ENCODE data around the gene AGER. TPM values are rescaled to one million over a fixed set of nuclear protein-coding genes. Genes with fewer than 3 reads are reported as not detected.

AGER gene
- polyA plus RNA-seq, 1 donor from 2014 or later: 0.58 TPM

DNA sequence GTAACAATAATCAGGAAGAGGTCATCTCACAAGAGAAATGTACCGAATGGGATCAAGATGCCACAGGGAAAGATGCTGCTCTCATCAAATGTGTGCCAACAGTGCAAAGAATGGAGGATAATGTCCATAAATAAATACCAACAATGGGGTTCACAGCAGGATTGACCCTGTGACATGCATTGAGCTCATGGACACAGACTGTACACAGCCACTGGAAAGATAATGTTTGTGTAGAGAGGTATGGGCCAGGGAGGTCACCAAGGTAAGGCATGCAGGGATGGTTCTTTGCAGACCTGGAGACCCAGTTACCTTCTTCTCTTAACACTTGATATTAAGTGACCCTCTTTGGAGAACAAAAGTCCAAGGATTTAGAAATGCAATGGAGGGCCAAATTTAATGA, 9.6 kb downstream of the AGER start:
- Mint-ChIP-seq H3K9me3 (no peaks in the 10 kb centered on the region), H3K27ac (peak overlapping the region in 1 of 3 donors; percentile 15), H3K4me3 (peak overlapping the region; percentile 2 to 85 (median 56)), H3K4me1 (peaks cover 22 to 48% (median 25%) of the 10 kb centered on the region in 3 donors), H3K27me3 (no peaks in the 10 kb centered on the region), H3K36me3 (peaks cover 3% of the 10 kb centered on the region)

DNA sequence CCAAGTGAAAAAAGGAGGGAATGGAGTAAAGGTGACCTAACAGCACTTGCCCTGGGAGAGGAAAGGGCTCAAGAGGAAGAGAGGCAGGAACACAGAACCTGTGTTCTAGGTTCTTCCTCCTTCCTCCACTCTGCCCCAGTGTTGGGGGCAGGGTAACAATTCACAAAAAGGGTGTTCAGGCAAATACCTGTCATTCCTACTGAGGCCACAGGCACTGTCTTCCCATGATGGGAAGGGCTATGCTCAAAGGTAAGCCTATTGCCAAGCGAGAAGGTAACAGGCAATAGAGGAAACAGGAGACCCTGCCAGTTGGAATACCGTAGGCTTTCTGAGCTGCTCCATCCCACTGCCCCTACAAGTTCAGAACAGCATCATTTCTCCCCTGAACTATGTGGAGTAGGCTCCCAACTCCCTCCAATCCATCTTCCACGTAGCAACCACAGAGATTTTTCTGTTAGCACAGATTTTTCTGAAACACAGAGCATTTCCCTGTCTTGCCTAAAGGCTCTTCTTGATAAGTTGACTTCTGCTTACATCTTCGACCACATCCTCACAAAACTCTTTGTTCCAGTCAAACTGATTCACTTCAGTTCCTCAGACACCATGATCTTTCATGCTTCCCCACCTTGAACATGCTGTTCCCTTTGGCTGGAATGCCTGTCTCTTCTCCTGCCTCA, 10.9 kb downstream of the AGER start:
- Mint-ChIP-seq H3K4me1 (peaks cover 18 to 40% (median 22%) of the 10 kb centered on the region in 3 donors), H3K36me3 (peaks cover 9% of the 10 kb centered on the region), H3K9me3 (no peaks in the 10 kb centered on the region), H3K27me3 (no peaks in the 10 kb centered on the region), H3K4me3 (peak overlapping the region in 1 of 4 donors; percentile 30), H3K27ac (peak overlapping the region in 1 of 3 donors; percentile 27)

DNA sequence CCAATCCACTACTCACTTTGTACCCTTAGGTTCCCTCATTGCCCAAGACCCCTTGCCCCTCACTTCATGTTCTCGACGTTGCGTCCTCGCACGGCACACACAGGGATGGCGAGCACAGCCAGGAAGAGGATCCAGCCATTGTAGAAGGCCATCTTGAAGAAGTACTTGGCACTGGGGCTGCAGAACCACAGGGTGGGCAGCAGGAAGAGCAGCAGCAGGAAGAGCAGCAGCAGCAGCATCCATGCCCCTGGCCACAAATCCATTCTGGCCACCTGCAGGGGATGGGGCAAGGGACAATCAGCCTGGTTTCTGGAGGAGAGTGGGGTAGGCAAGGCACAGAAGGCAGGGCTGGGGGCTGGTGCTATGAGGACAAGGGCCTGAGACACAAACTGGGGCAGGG, 12.8 kb downstream of the AGER start:
- no peaks in the 10 kb centered on the region for H3K27me3 Mint-ChIP-seq
- H3K4me3 Mint-ChIP-seq: peak overlapping the region in 1 of 4 donors; percentile 14
- no peak overlapping the region for H3K27ac Mint-ChIP-seq
- no peaks in the 10 kb centered on the region for H3K9me3 Mint-ChIP-seq
- H3K4me1 Mint-ChIP-seq: peaks cover 11 to 30% (median 12%) of the 10 kb centered on the region in 3 donors
- peaks cover 10% of the 10 kb centered on the region for H3K36me3 Mint-ChIP-seq

DNA sequence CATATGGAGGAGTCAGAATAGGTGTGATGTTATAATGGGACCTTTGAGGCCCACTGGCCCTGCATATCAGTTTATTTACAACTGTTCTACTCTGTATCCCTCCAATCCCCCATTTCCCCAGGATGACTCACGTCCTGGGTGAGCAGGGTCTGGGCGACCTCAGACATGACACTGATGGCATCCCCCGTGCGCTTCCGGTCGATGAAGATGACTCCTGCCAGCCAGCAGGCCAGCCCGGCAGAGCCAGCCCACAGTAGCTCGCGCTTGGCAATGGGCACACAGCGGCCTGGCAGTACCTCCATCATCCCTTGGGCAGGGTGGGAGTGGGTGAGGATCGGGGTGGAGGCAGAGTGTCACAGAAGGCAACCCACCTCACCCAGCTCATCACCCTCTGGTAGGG, 13.8 kb downstream of the AGER start:
- peaks cover 8 to 27% (median 8%) of the 10 kb centered on the region in 3 donors for H3K4me1 Mint-ChIP-seq
- H3K27me3 Mint-ChIP-seq: no peaks in the 10 kb centered on the region
- peak overlapping the region in 1 of 3 donors; percentile 77 for H3K27ac Mint-ChIP-seq

DNA sequence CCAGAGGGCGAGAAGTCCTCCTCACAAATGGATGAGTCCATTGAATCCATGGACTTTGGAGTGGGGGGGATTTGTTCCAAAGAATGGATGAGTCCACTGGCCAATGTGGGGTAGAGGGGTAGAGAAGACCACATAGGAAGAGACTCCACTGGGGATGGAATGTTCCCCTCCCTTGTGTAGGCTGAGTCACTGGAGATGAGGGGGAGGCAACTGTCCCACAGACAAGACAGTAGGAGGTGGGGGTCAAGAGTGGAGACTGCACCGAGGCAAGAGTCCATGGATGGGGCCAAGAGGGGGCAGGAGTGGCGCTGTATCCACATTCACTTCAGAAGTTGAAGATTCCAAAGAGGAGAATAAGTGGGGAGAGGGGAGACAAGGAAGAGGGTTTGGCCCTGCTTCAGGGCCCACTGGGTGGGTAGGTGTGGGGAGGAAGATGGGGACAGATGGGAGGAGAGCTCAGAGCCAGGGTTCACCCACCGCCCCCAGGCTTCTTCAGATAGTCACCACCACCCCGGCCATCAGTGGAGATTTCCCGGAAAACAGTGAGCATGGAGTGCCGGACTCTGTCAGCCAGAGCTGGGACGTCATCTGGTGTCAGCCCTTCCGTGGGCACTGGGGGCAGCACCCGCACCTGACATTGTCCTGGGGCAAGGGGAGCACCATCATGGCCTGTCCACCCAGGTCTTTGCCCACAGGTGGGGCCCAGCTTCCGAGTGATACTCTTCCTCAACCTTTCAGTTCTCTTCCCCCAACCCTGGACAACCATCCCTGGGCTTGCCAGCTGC, 15.1 kb downstream of the AGER start:
- peak overlapping the region in 1 of 3 donors; percentile 64 for H3K27ac Mint-ChIP-seq
- H3K9me3 Mint-ChIP-seq: no peaks in the 10 kb centered on the region
- peaks cover 4 to 15% (median 5%) of the 10 kb centered on the region in 3 donors for H3K4me1 Mint-ChIP-seq
- no peaks in the 10 kb centered on the region for H3K27me3 Mint-ChIP-seq
- no peak overlapping the region for H3K4me3 Mint-ChIP-seq
- H3K36me3 Mint-ChIP-seq: peaks cover 10% of the 10 kb centered on the region

More for the DNA sequence above, 13.8 kb downstream of the AGER start:
- H3K4me3 Mint-ChIP-seq: no peak overlapping the region
- no peaks in the 10 kb centered on the region for H3K9me3 Mint-ChIP-seq
- H3K36me3 Mint-ChIP-seq: peaks cover 10% of the 10 kb centered on the region

DNA sequence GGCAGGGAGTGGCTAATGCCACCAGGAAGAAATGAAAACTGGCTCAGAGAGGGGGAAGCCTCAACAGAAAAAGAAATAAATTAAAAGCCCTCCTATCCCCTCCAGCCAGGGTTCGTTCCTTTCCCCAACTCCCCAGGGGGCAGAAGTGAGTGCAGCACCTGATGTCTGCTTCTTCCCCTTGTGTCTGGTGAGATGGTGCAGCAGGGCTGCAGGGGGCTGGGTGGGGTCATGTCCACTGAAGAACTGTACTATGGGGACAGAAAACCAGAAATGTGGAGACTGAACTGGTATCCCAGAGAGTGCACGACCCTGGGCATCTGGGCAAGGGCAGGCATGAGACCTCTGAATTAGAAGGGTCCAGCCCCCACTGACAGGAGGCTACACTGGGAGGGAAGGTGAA, 15.7 kb downstream of the AGER start:
- Mint-ChIP-seq H3K4me1 (peaks cover 3 to 10% (median 5%) of the 10 kb centered on the region in 3 donors), H3K36me3 (peaks cover 10% of the 10 kb centered on the region), H3K27me3 (no peaks in the 10 kb centered on the region), H3K4me3 (no peak overlapping the region), H3K27ac (no peak overlapping the region), H3K9me3 (no peaks in the 10 kb centered on the region)

DNA sequence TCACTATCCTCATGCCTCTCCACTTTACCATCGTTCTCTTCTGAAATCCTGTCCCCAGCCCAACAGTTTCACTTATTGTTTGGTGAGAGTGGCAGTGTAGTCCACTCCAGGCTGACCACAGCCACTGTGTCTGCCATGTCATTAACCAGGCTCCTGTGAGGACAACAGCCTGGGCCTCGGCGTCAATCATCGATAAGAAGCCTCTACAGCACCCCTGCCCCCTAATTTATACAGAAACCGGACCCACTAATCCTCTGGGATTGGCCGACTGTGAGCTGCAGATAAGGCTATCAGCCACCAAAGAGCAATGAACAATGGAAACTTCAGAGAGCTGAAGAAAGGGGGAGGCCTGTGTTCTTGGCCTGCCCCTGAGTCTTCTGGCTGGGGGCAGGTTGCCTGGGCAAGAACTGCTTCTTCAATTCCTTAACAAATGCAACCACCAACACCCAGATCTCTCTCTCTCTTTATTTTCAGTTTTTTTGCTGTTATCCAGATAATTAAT, 16.2 kb downstream of the AGER start:
- Mint-ChIP-seq H3K9me3 (no peaks in the 10 kb centered on the region), H3K36me3 (peaks cover 10% of the 10 kb centered on the region), H3K27ac (no peak overlapping the region), H3K4me3 (no peak overlapping the region), H3K27me3 (no peaks in the 10 kb centered on the region), H3K4me1 (peaks cover 3 to 7% (median 5%) of the 10 kb centered on the region in 3 donors)

DNA sequence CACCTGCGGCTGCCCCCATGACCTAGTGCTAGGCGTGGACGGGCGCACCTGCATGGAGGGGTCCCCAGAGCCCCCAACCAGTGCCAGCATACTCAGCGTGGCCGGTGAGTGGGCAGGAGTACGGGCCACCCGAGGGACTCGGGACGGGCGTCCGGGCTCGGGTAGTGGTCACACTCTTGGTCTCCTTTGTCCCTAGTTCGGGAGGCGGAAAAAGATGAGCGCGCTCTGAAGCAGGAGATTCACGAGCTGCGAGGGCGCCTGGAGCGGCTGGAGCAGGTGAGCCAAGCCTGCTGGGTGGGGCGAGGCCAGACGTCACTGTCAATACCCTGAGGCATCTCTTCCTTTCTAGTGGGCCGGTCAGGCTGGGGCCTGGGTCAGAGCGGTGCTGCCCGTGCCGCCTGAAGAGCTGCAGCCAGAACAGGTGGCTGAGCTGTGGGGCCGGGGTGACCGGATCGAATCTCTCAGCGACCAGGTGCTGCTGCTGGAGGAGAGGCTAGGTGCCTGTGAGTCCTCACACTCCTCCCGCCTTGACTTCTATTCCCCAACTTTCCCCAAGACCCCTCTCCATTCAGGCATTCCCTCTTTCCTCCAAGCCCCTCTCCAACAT, 16.8 kb downstream of the AGER start:
- Mint-ChIP-seq H3K4me3 (no peak overlapping the region), H3K9me3 (no peaks in the 10 kb centered on the region), H3K27ac (no peak overlapping the region), H3K4me1 (peaks cover 3 to 5% (median 5%) of the 10 kb centered on the region in 3 donors), H3K27me3 (no peaks in the 10 kb centered on the region), H3K36me3 (peaks cover 10% of the 10 kb centered on the region)

DNA sequence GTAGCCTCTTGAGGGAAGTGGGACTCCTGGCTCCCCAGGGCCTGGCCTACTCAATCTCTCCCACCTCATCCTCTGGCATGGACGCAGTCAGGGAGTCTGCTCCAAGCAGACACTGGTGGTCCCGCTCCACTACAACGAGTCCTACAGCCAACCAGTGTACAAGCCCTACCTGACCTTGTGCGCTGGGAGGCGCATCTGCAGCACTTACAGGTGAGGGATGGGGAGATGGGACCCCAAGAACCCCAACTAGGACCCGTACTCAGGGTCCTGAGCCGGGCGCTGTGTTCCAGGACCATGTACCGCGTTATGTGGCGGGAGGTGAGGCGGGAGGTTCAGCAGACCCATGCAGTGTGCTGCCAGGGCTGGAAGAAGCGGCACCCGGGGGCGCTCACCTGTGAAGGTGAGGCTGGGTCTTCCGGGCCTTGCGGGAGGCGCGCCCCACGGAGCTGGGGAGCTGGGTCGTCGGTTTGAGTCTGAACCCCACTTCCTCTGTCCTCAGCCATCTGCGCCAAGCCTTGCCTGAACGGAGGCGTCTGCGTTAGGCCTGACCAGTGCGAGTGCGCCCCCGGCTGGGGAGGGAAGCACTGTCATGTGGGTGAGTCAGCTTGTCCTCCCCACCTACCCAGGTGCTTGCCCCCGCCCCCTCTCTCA, 17.5 kb downstream of the AGER start:
- H3K4me1 Mint-ChIP-seq: peaks cover 3 to 5% (median 5%) of the 10 kb centered on the region in 3 donors
- H3K27ac Mint-ChIP-seq: no peak overlapping the region
- H3K36me3 Mint-ChIP-seq: peaks cover 10% of the 10 kb centered on the region
- no peak overlapping the region for H3K4me3 Mint-ChIP-seq
- H3K27me3 Mint-ChIP-seq: no peaks in the 10 kb centered on the region
- no peaks in the 10 kb centered on the region for H3K9me3 Mint-ChIP-seq

DNA sequence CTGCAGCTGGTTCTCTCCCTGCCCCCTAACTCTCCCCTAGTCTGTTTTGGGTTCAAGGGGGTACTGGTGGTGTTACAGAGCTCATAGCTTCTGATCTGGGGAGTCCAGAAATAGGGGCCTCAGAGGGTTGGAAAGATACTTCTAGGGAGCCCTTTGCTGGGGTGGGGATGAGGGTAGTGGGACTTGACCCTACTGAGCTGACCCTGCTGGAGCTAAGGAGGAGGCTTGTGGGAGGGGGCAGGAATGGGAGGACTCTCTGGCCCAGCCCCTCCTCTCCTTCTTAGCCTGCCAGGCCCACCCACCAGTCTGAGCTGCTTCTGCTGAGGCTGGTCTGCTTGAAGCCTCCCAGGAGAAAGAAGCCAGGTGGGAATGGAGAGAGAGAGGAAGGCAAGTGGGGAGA, 19.8 kb downstream of the AGER start, which contains the start of gene EGFL8:
TSS of gene EGFL8 (plus strand) at position 301 of the 400 bp plus-strand sequence. CDS start 1,571 bp downstream, outside the sequence.
- Mint-ChIP-seq H3K4me1 (peaks cover 3 to 5% (median 5%) of the 10 kb centered on the region in 3 donors), H3K4me3 (no peak within 1 kb of the TSS), H3K27me3 (no peaks in the 10 kb centered on the region), H3K27ac (no peak within 1 kb of the TSS), H3K9me3 (no peaks in the 10 kb centered on the region), H3K36me3 (peaks cover 7% of the 10 kb centered on the region)

DNA sequence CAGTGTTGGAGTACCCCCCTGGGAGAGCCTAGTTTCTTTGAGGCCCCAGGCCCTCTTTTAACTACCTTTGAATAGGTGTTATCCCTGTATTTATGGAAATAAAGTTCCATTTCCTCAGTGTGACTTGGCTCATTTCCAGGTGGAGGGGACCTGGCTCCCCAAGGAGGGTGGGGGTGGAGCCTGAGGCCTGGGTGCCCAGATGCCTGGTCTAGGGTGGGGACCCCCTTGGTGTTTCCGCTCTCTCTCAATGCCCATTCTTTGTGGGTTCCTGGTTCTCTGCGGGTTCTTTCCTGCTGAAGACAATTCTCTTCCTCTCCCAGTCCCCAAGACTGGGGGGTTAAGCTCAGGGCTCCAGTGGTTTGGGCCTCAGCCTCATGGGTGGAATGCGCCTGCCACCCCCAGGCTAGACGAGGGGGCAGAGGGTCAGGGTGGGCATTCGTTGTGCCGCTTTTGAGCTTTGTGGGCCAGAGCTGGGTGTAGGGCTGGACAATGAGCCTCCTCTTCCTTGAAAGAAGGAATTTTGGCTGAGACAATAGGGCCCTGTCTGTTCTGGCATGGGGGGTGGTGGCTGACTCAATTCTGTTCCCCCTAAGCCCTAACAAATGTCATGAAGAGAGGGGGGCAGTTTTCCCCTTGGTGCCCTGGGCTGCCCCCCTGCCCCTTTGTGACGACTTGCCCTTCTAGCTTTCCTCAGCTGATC, 20.3 kb downstream of the AGER start:
- Mint-ChIP-seq H3K27ac (no peak overlapping the region), H3K27me3 (no peaks in the 10 kb centered on the region), H3K9me3 (no peaks in the 10 kb centered on the region), H3K4me3 (no peak overlapping the region), H3K4me1 (peaks cover 3 to 5% (median 4%) of the 10 kb centered on the region in 3 donors), H3K36me3 (peaks cover 5% of the 10 kb centered on the region)

DNA sequence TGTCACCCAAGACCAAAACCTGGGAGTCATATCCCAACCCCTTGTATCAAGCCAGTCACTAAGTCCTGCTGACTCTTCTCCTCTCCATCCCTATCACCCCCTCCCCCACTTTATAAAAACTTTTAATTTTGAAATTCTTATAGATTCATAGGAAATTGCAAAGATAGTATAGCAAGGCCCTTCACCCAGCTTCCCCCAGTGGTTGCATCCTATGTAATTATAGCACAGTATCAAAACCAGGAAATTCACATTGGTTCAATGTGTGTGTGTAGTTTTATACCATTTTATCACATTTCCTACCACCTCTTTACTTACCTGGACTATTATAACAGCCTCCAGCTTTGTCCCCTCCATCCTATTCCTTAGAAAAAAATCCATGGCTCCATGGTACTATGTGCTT, 26.0 kb downstream of the AGER start:
- Mint-ChIP-seq H3K27me3 (peaks cover 8% of the 10 kb centered on the region), H3K9me3 (no peaks in the 10 kb centered on the region), H3K4me3 (no peak overlapping the region), H3K36me3 (no peaks in the 10 kb centered on the region), H3K27ac (no peak overlapping the region), H3K4me1 (peaks cover 10 to 14% (median 14%) of the 10 kb centered on the region in 3 donors)

DNA sequence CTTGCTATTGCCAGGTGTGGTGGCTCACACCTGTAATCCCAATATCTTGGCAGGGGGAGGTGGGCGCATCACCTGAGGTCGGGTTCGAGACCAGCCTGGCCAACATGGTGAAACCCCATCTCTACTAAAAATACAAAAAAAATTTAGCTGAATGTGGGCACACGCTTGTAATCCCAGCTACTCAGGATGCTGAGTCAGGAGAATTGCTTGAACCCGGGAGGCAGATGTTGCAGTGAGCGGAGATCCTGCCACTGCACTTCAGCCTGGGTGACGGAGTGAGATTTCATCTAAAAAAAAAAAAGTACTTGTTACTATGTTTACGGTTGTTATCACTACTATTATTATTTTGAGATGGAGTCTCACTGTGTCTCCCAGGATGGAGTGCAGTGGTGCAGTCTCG, 27.2 kb downstream of the AGER start:
- Mint-ChIP-seq H3K27ac (no peak overlapping the region), H3K9me3 (no peaks in the 10 kb centered on the region), H3K4me1 (peaks cover 14 to 19% (median 16%) of the 10 kb centered on the region in 3 donors), H3K36me3 (no peaks in the 10 kb centered on the region), H3K4me3 (no peak overlapping the region), H3K27me3 (peaks cover 18% of the 10 kb centered on the region)
